WTC11 (cell line): Measurements from ENCODE around the gene RGS6. TPM values are rescaled to one million over a fixed set of nuclear protein-coding genes. Genes with fewer than 3 reads are reported as not detected.
A peak's percentile ranks its signal among the peaks of the same experiment; 100 is the strongest.
"Not testable (repeated sequence)": the region's sequence is repeated elsewhere in the genome, so short reads cannot be mapped to it uniquely, and the experiment has no call there.

Experiments used
- ATAC-seq: fragments of 200-7000 bp; cut with Tn5 transposase; 2 replicates; pipeline ENCODE4 v1.10.0; 2021; ENCODE audit warnings: mild to moderate bottlenecking, moderate library complexity
- CTCF ChIA-PET: fragments of 300-600 bp; sonication (Branson Sonifier 250); formaldehyde crosslinking; loops from one replicate; lab custom pipeline; 2021; ENCODE audit warnings: antibody characterized with exemption; lab: Charles Lee
- POLR2A ChIA-PET: fragments of 350-600 bp; sonication (Branson Sonifier 250); formaldehyde crosslinking; loops from one replicate; lab custom pipeline; 2021; ENCODE audit warnings: antibody characterized with exemption; lab: Charles Lee
- DNase-seq: peaks from one replicate; pipeline ENCODE4 v3.0.0; 2021; ENCODE audit warnings: low spot score
- H3K27ac Mint-ChIP-seq: 2 replicates; pipeline ENCODE4 v1.8.0; 2021; ENCODE audit warnings: mixed read lengths
- H3K27me3 Mint-ChIP-seq: 2 replicates; pipeline ENCODE4 v1.8.0; 2021; ENCODE audit warnings: low read depth, mild to moderate bottlenecking, moderate library complexity, mixed read lengths
- H3K36me3 Mint-ChIP-seq: 2 replicates; pipeline ENCODE4 v1.8.0; 2021; ENCODE audit warnings: mixed read lengths
- H3K4me1 Mint-ChIP-seq: 2 replicates; pipeline ENCODE4 v1.8.0; 2022; ENCODE audit warnings: mixed read lengths
- H3K4me3 Mint-ChIP-seq: 2 replicates; pipeline ENCODE4 v1.8.0; 2021; ENCODE audit warnings: mild to moderate bottlenecking, moderate library complexity, mixed read lengths
- H3K9me3 Mint-ChIP-seq: 2 replicates; pipeline ENCODE4 v1.8.0; 2021; ENCODE audit warnings: mixed read lengths
- AFF4 ChIP-seq: sonication (generic); formaldehyde crosslinking; IDR thresholded peaks from 2 replicates; pipeline ENCODE4 v1.8.1; 2023; ENCODE audit warnings: mild to moderate bottlenecking, missing genetic modification reagents, borderline replicate concordance
- AR ChIP-seq: fragments of 250-450 bp; sonication (Bioruptor Pico); IDR thresholded peaks from 2 replicates; pipeline ENCODE4 v1.9.0; 2021; ENCODE audit warnings: mild to moderate bottlenecking
- FOXJ3 ChIP-seq: sonication (generic); formaldehyde crosslinking; IDR thresholded peaks from 2 replicates; pipeline ENCODE4 v1.9.0; 2021; ENCODE audit warnings: missing genetic modification reagents, mild to moderate bottlenecking, borderline replicate concordance
- FOXK1 ChIP-seq: sonication (generic); formaldehyde crosslinking; IDR thresholded peaks from 2 replicates; pipeline ENCODE4 v1.8.0; 2022; ENCODE audit warnings: mild to moderate bottlenecking, moderate library complexity, missing genetic modification reagents
- GABPB1 ChIP-seq: sonication (generic); formaldehyde crosslinking; IDR thresholded peaks from 2 replicates; pipeline ENCODE4 v1.8.1; 2023; ENCODE audit warnings: mild to moderate bottlenecking, missing genetic modification reagents
- IRF1 ChIP-seq: sonication (generic); formaldehyde crosslinking; IDR thresholded peaks from 2 replicates; pipeline ENCODE4 v1.8.0; 2023; ENCODE audit warnings: missing genetic modification reagents
- JAZF1 ChIP-seq: fragments of 250-450 bp; sonication (Bioruptor Pico); IDR thresholded peaks from 2 replicates; pipeline ENCODE4 v1.9.0; 2021; ENCODE audit warnings: moderate library complexity, mild to moderate bottlenecking, inconsistent platforms
- JUN ChIP-seq: sonication (generic); formaldehyde crosslinking; IDR thresholded peaks from 2 replicates; pipeline ENCODE4 v1.8.0; 2023; ENCODE audit warnings: mild to moderate bottlenecking, missing genetic modification reagents
- NFATC4 ChIP-seq: fragments of 250-450 bp; sonication (Bioruptor Pico); IDR thresholded peaks from 2 replicates; pipeline ENCODE4 v1.9.0; 2021; ENCODE audit warnings: mild to moderate bottlenecking
- NR1H2 ChIP-seq: sonication (generic); formaldehyde crosslinking; IDR thresholded peaks from 2 replicates; pipeline ENCODE4 v1.9.0; 2021; ENCODE audit warnings: mild to moderate bottlenecking, moderate library complexity, missing genetic modification reagents
- PRRX2 ChIP-seq: fragments of 250-450 bp; sonication (Bioruptor Pico); IDR thresholded peaks from 2 replicates; pipeline ENCODE4 v1.8.0; 2021; ENCODE audit warnings: mild to moderate bottlenecking
- SMAD3 ChIP-seq: sonication (generic); formaldehyde crosslinking; IDR thresholded peaks from 2 replicates; pipeline ENCODE4 v1.8.0; 2022; ENCODE audit warnings: missing genetic modification reagents, mild to moderate bottlenecking, borderline replicate concordance
- TCF7 ChIP-seq: sonication (generic); formaldehyde crosslinking; IDR thresholded peaks from 2 replicates; pipeline ENCODE4 v1.8.0; 2022; ENCODE audit warnings: mild to moderate bottlenecking, low read depth, missing genetic modification reagents, moderate library complexity
- USF1 ChIP-seq: sonication (generic); formaldehyde crosslinking; IDR thresholded peaks from 2 replicates; pipeline ENCODE4 v1.8.0; 2022; ENCODE audit warnings: mild to moderate bottlenecking, missing genetic modification reagents
- ZBTB21 ChIP-seq: sonication (generic); formaldehyde crosslinking; IDR thresholded peaks from 2 replicates; pipeline ENCODE4 v1.8.1; 2023; ENCODE audit warnings: mild to moderate bottlenecking, missing genetic modification reagents, borderline replicate concordance
- ZNF219 ChIP-seq: sonication (generic); formaldehyde crosslinking; IDR thresholded peaks from 2 replicates; pipeline ENCODE4 v1.8.0; 2023; ENCODE audit warnings: missing genetic modification reagents, mild to moderate bottlenecking, borderline replicate concordance
- ZNF671 ChIP-seq: fragments of 250-450 bp; sonication (Bioruptor Pico); IDR thresholded peaks from 2 replicates; pipeline ENCODE4 v1.8.0; 2021; ENCODE audit warnings: mild to moderate bottlenecking
- total RNA-seq: library from RNA; stranded (reverse); gene quantifications from 3 replicates; pipeline ENCODE4 v1.2.3, GENCODE V29; 2021
- TF ChIP-seq, protein P1 (sequence below): sonication (generic); formaldehyde crosslinking; IDR thresholded peaks from 2 replicates; pipeline ENCODE4 v1.8.1; 2022; ENCODE audit warnings: low read depth, mild to moderate bottlenecking, moderate library complexity, missing genetic modification reagents, borderline replicate concordance
- TF ChIP-seq, protein P2 (sequence below): sonication (generic); formaldehyde crosslinking; IDR thresholded peaks from 2 replicates; pipeline ENCODE4 v1.8.1; 2023; ENCODE audit warnings: mild to moderate bottlenecking, missing genetic modification reagents, moderate library complexity
- TF ChIP-seq, protein P3 (sequence below): fragments of 250-450 bp; sonication (Bioruptor Pico); IDR thresholded peaks from 2 replicates; pipeline ENCODE4 v1.9.0; 2021; ENCODE audit warnings: mild to moderate bottlenecking

RGS6 gene
- total RNA-seq, 1 experiment from 2014 or later: 1.0 TPM

GRCh38 chr14:72476657-72477499 is 544.6 kb downstream of the RGS6 start:
- no peaks in the 10 kb centered on the region for H3K36me3 Mint-ChIP-seq
- H3K4me1 Mint-ChIP-seq: peaks cover 39% of the 10 kb centered on the region
- ChIA-PET POLR2A (interaction anchor here (0.6 kb wide), 1 partner anchor 490 kb away, joined by 3 read pairs; no protein-coding TSS in a partner anchor), CTCF (interaction anchor here (1.2 kb wide), 1 partner anchor 40 kb away, joined by 4 read pairs; no protein-coding TSS in a partner anchor)
- no peak overlapping the region for H3K27ac Mint-ChIP-seq
- ATAC-seq (peak; percentile 45), DNase-seq (no peak)
- no peaks in the 10 kb centered on the region for H3K27me3 Mint-ChIP-seq
- H3K9me3 Mint-ChIP-seq: no peaks in the 10 kb centered on the region
- TF ChIP-seq AFF4 (CRISPR knock-in tag) (no peak), GABPB1 (CRISPR knock-in tag) (no peak), NFATC4 (CRISPR knock-in tag) (no peak), PRRX2 (CRISPR knock-in tag) (no peak), FOXJ3 (CRISPR knock-in tag) (no peak), SMAD3 (CRISPR knock-in tag) (no peak), JUN (CRISPR knock-in tag) (no peak), USF1 (CRISPR knock-in tag) (no peak), IRF1 (no peak), JAZF1 (CRISPR knock-in tag) (no peak), ZNF671 (CRISPR knock-in tag) (no peak), NR1H2 (CRISPR knock-in tag) (no peak), AR (CRISPR knock-in tag) (no peak), TCF7 (CRISPR knock-in tag) (no peak), FOXK1 (CRISPR knock-in tag) (no peak), ZNF219 (CRISPR knock-in tag) (no peak), ZBTB21 (CRISPR knock-in tag) (no peak)
- TF ChIP-seq, protein P1, sequence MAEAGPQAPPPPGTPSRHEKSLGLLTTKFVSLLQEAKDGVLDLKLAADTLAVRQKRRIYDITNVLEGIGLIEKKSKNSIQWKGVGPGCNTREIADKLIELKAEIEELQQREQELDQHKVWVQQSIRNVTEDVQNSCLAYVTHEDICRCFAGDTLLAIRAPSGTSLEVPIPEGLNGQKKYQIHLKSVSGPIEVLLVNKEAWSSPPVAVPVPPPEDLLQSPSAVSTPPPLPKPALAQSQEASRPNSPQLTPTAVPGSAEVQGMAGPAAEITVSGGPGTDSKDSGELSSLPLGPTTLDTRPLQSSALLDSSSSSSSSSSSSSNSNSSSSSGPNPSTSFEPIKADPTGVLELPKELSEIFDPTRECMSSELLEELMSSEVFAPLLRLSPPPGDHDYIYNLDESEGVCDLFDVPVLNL: no peak
- TF ChIP-seq, protein P2, sequence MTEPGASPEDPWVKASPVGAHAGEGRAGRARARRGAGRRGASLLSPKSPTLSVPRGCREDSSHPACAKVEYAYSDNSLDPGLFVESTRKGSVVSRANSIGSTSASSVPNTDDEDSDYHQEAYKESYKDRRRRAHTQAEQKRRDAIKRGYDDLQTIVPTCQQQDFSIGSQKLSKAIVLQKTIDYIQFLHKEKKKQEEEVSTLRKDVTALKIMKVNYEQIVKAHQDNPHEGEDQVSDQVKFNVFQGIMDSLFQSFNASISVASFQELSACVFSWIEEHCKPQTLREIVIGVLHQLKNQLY (CRISPR knock-in tag): no peak
- TF ChIP-seq, protein P3, sequence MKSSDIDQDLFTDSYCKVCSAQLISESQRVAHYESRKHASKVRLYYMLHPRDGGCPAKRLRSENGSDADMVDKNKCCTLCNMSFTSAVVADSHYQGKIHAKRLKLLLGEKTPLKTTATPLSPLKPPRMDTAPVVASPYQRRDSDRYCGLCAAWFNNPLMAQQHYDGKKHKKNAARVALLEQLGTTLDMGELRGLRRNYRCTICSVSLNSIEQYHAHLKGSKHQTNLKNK (CRISPR knock-in tag): no peak
- no peak overlapping the region for H3K4me3 Mint-ChIP-seq

DNA sequence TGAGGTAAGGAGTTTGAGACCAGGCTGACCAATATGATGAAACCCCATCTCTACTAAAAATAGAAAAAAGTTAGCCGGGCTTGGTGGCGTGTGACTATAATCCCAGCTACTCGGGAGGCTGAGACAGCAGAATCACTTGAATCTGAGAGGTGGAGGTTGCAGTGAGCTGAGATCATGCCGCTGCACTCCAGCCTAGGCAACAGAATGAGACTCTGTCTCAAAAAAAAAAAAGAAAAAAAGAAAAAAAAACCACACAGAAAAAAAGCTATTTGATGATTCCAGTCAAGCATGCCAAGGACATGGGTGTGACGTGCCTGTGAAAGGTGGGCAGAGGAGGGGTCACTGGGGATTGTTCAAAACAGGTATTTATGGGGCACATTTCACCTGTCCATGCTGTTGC is 545.3 kb downstream of the RGS6 start:
- H3K4me1 Mint-ChIP-seq: peaks cover 39% of the 10 kb centered on the region
- H3K4me3 Mint-ChIP-seq, DNase-seq, H3K9me3 Mint-ChIP-seq, H3K27ac Mint-ChIP-seq, ATAC-seq, H3K27me3 Mint-ChIP-seq, H3K36me3 Mint-ChIP-seq: not testable (repeated sequence)
- POLR2A ChIA-PET: interaction anchor here (0.6 kb wide), 1 partner anchor 490 kb away, joined by 3 read pairs; no protein-coding TSS in a partner anchor
- CTCF ChIA-PET: interaction anchor here (1.2 kb wide), 1 partner anchor 40 kb away, joined by 4 read pairs; no protein-coding TSS in a partner anchor
